Endothelial cell (in vitro differentiated cells): ENCODE measurements around the gene INSR. TPM values are rescaled to one million over a fixed set of nuclear protein-coding genes. Genes with fewer than 3 reads are reported as not detected.

ENCODE experiments used
- DNase-seq: peaks from one replicate; pipeline ENCODE4 v3.0.0; 2021; ENCODE audit warnings: low spot score
- H3K27ac Mint-ChIP-seq: one replicate; pipeline ENCODE4 v1.8.0; 2021; ENCODE audit warnings: mixed read lengths, inconsistent platforms; ENCODE audit not compliant: unreplicated experiment
- H3K27me3 Mint-ChIP-seq: one replicate; pipeline ENCODE4 v1.8.0; 2021; ENCODE audit warnings: mild to moderate bottlenecking, moderate library complexity, mixed read lengths, inconsistent platforms; ENCODE audit not compliant: unreplicated experiment
- H3K36me3 Mint-ChIP-seq: one replicate; pipeline ENCODE4 v1.8.0; 2021; ENCODE audit warnings: mild to moderate bottlenecking, low read depth, mixed read lengths, inconsistent platforms; ENCODE audit not compliant: unreplicated experiment
- H3K4me1 Mint-ChIP-seq: one replicate; pipeline ENCODE4 v1.8.0; 2021; ENCODE audit warnings: mild to moderate bottlenecking, mixed read lengths, inconsistent platforms; ENCODE audit not compliant: unreplicated experiment
- H3K4me3 Mint-ChIP-seq: one replicate; pipeline ENCODE4 v1.8.0; 2021; ENCODE audit warnings: mild to moderate bottlenecking, mixed read lengths, inconsistent platforms; ENCODE audit not compliant: unreplicated experiment
- H3K9me3 Mint-ChIP-seq: one replicate; pipeline ENCODE4 v1.8.0; 2021; ENCODE audit warnings: mixed read lengths, inconsistent platforms; ENCODE audit not compliant: unreplicated experiment
- CTCF ChIP-seq: fragments of 200-600 bp; sonication (generic); IDR thresholded peaks from one replicate; pipeline ENCODE4 v1.5.0; 2021; ENCODE audit warnings: antibody characterized with exemption; ENCODE audit not compliant: unreplicated experiment
- total RNA-seq: library from RNA; stranded (reverse); fragmentation: NEBNext Ultra II Directional; extraction: Animal tissue kit (Norgen Biotek cat#: 25700); gene quantifications from one replicate; pipeline ENCODE4 v1.2.1, GENCODE V29; 2021; ENCODE audit not compliant: unreplicated experiment

INSR gene
- total RNA-seq, 1 donor from 2014 or later = 28.9 TPM

GRCh38 chr19:7258041-7258839 lies 36.0 kb downstream of the INSR start:
- no peak overlapping the region for H3K4me3 Mint-ChIP-seq
- H3K9me3 Mint-ChIP-seq = no peaks in the 10 kb centered on the region
- no peaks in the 10 kb centered on the region for H3K27me3 Mint-ChIP-seq
- TF ChIP-seq CTCF = no peak
- H3K36me3 Mint-ChIP-seq = no peaks in the 10 kb centered on the region
- peaks cover 11% of the 10 kb centered on the region for H3K4me1 Mint-ChIP-seq
- DNase-seq = no peak
- no peak overlapping the region for H3K27ac Mint-ChIP-seq

DNA sequence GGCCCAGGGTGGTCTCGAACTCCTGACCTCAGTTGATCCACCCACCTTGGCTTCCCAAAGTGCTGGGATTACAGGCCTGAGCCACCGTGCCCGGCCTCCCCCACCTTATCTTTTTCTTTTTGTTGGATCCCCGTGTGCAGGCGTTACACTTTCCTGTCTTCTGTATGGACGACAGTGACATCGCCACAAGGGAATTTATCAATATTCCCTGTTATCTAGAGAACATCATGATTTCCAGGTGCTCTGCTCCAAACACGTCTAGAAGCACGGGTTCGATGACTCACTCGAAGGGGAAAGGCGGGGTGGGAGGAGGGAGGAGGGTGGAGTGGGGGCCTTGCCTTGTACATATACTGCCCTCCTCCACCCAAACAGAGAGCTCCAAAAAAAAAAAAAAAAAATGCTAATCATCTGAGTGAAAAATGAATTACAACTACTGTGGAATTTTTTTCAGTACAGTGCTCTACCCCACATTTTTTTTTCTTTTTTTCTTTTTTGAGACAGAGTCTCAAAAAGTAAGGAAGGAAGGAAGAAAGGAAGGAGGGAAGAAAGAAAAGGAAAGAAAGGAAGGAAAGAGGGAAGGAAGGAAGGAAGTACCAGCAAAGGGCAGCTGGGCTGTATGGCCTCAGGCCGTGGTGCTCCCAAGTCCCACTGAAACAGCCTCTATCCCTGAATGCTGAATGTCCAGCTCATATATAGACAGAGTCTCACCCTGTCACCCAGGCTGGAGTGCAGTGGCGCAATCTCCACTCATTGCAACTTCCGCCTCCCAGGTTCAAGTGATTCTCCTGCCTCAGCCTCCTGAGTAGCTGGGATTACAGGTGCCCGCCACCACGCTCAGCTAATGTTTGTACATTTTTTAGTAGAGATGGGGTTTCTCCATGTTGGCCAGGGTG lies 36.8 kb downstream of the INSR start:
- no peak for TF ChIP-seq CTCF
- Mint-ChIP-seq H3K27me3 (no peaks in the 10 kb centered on the region), H3K4me1 (peaks cover 11% of the 10 kb centered on the region), H3K27ac (no peak overlapping the region), H3K4me3 (no peak overlapping the region), H3K9me3 (no peaks in the 10 kb centered on the region), H3K36me3 (no peaks in the 10 kb centered on the region)
- no peak for DNase-seq

DNA sequence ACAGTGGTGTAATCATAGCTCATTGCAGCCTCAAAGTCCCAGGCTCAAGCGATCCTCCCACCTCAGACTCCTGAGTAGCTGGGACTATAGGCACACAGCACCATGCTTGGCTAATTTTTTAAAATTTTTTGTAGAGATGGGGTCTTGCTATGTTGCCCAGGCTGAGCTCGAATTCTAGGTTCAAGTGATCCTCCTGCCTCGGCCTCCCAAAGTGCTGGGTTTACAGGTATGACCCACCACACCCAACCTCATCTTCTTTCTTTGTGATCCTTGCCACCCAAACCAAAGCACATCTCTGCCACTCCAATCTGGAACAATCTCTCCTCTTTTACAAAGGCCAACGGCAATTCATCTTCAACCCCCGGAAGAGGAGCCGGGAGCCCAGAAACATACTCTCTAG lies 38.6 kb downstream of the INSR start:
- Mint-ChIP-seq H3K27me3 (no peaks in the 10 kb centered on the region), H3K4me1 (peaks cover 11% of the 10 kb centered on the region), H3K9me3 (no peaks in the 10 kb centered on the region), H3K4me3 (no peak overlapping the region), H3K36me3 (no peaks in the 10 kb centered on the region), H3K27ac (no peak overlapping the region)
- DNase-seq = no peak
- no peak for TF ChIP-seq CTCF

DNA sequence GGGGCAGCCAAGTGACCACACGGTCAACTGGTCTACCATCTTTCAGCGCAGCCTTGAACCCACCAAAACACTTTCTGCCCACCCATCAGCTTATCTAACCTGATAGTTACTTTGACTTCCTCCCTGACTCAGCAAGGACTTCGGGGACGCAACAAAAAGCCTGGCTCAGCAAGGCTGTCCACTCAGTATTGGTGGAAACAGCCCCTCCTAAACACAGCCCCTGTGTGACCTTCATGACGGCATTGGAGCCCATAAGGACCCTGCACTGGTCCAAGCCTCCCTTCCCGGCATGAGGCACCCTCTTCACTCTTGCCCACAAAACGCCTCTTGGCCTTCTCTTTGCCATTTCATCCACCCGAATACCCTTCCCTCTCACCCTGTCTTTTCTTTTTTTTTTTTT lies 39.1 kb downstream of the INSR start:
- Mint-ChIP-seq H3K27ac (no peak overlapping the region), H3K4me1 (peaks cover 11% of the 10 kb centered on the region), H3K4me3 (no peak overlapping the region), H3K36me3 (no peaks in the 10 kb centered on the region), H3K27me3 (no peaks in the 10 kb centered on the region), H3K9me3 (no peaks in the 10 kb centered on the region)
- no peak for TF ChIP-seq CTCF
- DNase-seq = no peak

DNA sequence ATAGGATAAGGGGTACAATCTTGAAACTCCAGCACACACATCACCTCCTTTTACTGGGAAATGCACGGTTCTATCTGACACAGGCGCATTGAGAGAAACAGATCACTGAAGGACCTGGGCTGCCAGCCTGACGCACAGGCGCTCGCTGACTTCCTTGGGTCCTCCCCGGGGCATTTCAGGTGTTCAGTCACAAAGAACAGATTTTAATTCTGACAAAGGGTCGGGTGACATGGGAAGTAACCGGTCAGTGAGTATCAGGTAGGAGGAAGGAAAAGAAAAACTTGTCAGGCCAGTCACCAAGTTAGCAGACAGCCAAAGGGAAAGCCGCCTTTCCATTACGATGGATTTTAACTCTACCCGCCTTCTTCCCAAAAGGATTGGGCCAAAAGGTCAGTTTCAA lies 39.6 kb downstream of the INSR start:
- TF ChIP-seq CTCF = no peak
- H3K27me3 Mint-ChIP-seq = no peaks in the 10 kb centered on the region
- no peak overlapping the region for H3K4me3 Mint-ChIP-seq
- H3K27ac Mint-ChIP-seq = no peak overlapping the region
- peaks cover 11% of the 10 kb centered on the region for H3K4me1 Mint-ChIP-seq
- no peaks in the 10 kb centered on the region for H3K9me3 Mint-ChIP-seq
- no peaks in the 10 kb centered on the region for H3K36me3 Mint-ChIP-seq
- DNase-seq = no peak
